ENCODE results near the gene CYRIA.
A peak's percentile ranks its signal among the peaks of the same experiment; 100 is the strongest.

The CYRIA gene

DNA sequence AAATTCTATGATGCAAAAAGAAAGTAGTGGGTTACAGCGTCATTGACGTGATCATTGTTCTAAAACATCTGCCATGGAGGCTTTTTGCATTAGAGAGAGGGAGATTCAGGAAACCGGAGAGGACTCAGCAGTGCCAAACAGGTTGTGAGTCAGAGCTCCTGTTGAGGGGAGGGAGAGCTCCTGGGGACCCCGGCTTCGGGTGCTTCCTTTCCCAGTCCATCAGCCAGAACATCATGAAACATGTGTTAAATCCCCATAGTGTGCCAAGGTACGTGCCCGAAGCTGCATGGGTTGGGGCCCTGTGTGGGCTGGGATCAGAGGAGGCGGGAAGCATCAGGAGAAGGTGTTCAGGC is 791 bp upstream of the CYRIA start:
- DNase-seq, result peak; percentile 59

DNA sequence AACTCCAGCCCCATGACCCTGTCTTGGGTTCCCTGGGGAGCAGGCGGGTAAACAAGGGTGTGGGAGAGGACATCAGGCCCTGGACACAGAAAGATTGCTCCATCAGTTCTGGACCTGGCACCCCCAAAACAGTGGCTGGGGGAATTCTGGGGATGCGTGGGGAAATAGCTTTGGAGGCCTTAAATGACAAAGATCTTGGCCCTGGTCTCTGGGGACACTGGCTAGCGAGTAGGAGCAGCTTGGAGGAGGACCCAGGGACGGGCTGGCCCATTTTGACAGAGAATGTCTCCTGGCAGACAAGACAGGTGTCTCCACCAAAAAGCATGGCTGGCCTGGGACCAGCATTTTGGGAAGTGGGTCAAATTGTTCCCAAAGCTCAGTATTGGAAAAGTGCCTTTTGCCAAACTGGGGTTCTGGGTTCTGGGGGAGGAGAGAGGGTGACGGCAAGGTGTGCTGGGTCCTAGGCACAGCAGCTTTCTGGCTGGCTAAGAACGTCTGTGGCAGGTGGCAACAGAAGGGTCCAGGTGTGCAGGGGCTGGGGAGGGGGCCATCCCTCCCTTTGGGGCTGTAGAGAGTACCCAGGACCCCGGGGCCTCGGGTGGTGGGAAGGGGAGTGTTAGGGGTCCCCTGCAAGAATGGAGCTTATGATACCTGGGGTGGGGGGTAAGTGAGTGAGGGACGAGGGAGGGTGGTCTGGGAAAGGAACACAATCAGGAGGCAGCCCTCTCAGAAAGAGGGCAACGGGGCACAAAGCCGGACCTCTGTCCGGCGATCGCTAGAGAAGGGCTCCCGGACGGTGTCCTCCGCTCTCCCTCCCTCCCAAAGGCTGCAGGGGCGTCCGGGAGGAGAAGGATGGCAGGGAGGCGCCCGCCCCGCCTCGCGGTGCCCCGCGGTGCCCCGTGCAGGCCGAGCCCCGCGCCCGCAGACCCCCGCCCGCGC is 556 bp downstream of the CYRIA start:
- peak; percentile 35 for DNase-seq

DNA sequence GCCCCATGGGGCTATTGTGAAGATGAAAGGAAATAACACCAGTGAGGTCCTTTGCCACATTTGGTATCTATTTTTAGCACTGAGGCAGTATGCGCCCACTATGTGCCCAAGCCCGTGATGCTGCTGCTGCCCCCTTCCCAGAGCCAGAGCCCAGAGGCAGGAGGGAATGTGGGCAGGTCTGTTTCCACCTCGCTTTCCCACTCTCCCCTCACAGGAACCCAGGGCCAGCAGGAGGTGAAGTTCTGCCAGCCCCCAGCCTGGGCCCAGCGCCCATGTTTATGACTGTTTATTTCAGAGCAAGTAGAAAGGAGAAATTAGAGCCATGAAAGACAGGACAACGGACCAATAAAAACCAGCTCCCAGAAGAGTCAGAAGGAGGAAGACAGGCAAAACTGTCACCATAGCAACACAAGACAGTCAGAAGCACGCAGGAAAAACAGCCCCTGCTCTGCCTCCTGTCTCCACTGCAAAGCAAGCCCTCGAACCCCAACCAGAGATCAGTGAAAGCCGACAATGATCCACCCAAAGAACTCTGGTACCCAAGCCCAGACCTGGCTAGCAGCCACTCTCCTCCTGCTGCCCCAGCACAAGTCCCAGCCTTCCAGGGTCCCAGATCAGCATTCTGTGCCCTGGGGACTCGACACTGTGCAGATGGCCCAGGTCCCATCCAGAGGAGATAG is 1.4 kb downstream of the CYRIA start:
- DNase-seq, result peak; percentile 86

DNA sequence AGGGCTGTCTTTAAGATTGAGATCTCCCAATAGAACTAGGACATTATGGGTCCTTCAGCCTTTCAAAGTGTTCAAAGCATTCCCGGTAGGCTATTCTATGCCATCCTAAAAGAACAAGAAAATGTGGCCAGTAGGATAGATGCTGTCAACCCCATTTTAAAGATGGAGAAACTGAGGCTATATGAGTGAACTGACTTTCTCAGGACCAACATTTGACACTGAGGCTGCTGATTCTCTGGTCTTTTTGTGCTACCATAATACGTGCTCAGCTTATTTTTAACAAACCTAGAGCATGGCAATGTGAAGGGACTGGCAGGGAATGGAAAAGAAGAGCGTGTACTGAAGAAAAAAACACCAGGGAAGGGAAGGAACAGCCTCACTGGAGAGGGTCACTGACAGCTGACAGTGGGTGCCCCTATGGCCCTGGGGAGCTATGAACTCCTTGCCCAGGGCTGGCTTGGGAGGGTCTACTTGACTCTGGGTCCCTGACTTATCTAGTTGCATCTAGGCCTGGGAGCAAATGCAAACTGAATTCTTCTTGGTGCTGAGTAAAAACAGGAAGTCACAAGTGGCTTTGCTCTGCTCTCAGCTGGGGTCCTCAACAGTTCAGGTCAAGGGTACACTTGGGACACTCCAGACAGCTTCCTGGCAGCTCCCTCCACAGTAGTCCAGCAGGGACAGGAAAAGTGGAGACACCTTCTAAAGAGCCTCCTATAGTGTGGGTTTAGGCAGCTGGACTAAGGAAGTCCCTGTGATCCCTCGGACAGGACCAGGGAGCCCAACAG is 2.3 kb downstream of the CYRIA start:
- DNase-seq, result no peak

DNA sequence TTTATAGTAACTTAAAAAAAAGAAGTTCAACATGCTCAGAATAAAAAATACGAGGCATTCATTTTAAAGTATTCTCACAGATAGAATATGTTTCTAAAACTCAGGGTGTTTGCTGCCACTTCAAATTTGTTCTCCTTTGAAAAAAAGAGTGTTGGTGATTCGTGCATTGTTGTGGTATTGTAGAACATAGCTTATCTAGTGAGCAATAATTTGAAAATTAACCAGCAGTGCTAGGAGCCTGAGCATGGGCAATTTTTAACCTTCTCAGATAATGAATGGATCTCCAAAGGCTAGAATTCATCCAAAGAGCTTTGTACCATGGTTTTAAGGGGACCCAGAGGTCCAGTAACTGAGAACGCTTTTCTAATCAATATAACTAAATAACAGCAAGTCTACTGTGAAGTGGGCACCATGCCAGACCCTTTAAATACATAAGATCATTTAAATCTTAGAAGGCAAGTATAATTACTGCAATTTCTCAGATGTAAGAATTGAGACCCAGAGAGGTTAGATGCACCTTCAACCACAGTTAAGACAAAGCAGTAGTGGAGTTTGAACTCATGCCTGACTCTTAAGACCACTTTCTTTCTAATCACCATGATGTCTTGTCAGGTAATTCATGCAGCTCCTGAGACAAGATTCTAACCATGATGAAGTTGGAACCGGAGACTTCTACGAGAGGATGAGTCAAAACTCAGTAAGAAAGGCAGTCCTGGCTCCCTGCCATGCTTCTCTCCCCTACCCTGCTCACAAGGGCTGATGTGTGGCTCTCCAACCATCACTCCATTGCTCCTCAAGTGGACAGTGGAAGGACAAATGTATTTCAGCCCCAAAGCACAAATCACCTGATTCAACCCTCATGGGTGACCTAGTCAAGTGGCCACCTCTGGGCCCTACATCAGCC is 3.4 kb downstream of the CYRIA start:
- peak; percentile 76 for DNase-seq

DNA sequence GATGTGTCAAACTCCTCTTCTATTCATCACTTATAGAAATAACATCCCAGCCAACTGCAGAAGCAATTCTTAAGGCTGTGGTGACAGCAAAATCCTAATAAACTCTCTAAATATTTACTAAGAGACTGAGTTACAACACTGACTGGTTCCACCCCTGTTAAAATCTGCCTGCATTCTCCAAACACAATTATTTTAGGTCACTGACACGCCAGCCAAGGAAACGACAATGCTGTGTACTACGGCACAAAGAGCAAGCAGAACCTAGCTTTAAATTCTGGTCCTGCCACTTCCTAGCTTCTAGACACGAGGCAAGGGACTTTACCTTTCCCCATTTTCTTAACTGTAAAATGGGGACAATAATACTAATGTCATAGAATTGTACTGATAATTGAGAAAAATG is 4.1 kb downstream of the CYRIA start:
- DNase-seq, result no peak

DNA sequence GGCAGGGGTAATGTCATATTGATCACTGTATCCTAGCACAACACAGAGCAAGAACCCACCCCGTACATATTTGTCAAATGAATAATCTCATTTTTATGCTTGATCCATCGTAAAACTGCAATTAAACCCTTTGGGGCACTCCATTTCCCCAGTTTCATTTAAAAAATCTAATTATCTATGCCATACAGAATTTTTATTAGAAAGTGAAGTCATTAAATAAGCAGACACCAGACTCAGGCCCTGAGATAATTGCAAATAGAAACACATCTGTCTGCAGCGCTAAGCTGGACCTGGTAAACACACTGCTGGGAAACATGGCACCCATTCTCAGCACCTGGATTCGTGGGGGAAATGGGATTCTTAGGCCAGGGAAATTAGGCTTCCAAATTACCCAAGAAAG is 5.1 kb downstream of the CYRIA start:
- DNase-seq, result no peak

DNA sequence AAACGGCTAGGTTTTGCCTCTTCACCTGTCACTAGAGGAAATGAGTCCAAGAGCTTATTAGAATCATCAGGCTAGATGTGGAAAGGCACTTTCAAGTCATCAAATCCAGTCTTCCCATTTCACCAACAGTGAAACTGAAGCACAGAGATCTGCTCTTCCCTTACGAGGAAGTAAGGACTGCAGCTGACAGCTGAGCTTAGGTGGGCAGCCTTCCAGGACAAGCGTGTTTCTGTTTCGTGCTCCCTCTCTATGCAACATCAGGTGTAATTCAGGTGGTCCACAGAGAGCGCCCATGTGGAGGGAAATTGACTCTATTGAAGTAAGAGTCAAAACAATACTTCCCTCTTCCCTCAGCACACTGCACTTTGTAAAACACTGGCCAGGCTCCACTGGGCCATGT is 5.5 kb downstream of the CYRIA start:
- peak; percentile 77 for DNase-seq

DNA sequence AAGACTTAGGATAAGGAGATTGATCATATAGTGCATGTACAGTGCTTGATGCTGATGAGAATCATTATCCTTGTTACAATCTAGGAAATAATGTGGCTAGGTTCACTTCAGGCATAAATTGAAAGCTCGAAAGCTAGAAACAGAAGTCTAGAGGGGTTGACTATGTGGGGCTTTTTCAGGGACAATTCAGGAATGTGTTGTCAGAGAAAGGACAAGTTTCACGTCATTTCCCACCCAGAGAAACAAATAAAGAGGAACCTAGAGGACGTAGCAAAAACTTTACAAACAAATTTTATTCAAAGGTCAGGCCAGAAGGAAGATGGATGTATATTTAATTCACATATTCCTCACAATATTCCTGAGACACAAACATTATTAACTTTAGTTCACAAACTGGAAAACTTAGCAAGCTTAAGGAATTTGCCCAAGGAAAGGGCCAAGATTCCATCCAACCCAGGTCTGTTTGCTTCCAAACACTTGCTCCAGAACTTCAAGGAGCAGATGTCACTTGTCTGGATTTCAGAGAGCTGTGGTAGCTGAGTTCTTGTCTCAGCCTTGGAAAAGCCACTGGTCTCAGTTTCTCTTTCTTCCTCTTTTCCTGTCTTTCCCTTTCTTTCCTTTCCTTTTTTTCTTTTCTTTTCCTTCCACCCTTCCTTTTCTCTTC is 7.4 kb downstream of the CYRIA start:
- peak; percentile 95 for DNase-seq

DNA sequence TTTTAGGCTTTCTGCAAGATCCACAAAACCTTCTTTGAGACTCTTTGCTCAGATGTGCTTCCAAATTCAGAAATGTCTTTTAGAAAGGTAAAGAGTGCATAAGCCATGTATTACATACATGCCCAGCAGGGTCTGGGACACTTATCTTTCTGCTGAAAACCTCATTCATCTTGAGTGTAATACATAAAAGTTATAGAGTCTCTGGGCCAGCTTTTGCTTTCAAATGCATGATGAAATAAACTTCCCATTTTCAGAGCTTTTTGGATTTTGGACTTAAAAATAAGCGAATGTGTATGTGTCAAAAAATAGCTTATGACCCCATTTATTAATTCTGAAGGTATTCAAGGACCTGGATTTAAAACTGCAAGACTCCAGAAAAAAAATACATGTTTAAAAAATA is 8.0 kb downstream of the CYRIA start:
- DNase-seq, result peak; percentile 67

DNA sequence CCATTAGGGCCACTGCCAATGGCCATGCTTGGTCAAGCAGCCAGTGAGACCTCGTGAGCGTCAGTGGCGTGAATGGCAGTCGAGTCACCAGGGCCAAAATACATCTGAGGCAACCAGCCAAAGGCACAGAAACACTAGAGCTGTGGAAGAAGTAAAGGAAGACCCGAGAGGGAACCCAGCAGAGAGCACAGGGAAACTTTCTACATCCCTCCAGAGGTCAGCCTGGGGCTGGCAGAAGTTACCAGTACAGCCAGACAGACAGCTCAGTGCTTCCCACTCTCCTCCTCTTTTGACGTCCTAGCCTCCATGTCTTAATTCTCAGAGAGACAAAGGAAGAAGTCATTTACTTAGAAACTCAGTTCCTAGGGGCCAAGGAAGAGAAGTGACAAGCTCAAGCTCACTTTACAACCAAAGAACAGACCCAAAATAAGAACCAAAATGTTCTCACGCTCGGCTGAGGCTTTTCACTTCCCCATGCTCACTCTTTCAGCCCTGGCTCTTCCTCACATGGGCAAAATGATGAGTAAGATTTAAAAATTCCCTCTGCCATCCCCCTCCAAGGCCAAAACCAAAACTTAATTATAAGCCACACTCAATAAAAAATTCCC is 8.7 kb downstream of the CYRIA start:
- DNase-seq, result peak; percentile 96

DNA sequence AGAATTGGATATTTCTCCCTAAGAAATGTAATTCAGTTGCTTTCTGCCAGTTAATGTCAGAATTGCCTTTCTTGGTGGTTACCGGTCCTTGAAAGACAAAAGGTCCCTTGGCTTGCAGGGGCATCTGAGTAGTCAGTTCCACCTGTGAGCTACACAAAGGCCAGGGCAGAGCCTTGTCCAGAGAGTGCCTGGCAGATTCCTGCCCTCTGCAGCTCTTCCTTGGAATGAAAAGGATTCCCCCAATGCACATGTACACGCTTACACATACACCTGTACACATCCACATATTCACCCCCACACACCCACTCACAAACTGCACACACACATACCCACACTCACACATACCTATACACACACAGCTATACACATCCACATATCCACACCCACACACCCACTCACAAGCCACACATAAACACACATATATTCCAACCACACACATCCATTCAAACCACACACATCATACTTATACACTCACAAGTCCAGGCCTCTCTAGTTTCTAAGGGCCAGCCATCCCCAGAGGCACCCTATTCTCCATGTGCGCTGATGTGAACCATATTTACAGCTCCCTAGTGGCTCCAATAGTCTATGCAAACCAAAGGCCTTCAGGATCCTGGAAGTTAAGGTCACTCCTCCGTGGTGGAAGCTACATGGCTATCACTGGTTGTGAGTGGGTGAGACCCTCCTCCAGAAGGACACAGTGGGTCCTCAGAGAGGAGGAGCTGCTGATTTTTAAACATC is 9.6 kb downstream of the CYRIA start:
- peak; percentile 9 for DNase-seq

DNA sequence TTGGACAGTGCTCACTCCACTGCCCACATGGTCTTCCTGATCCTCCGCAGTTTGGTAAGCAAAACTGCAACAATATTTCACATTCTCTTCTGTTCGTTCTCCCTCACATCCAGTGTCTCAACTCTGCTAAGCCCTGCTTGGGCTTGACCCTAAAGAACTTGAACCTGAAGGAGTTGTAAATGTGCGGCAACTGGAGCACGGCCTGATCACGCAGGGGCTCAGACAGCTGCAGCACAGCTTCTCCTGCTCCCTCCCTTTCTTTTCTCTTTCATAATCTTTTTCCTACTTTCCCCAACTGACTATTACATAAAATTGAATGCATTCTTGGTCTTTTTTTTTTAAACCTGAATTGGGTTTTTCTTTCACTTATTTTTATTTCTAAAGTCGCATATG is 10.2 kb downstream of the CYRIA start:
- DNase-seq, result no peak

DNA sequence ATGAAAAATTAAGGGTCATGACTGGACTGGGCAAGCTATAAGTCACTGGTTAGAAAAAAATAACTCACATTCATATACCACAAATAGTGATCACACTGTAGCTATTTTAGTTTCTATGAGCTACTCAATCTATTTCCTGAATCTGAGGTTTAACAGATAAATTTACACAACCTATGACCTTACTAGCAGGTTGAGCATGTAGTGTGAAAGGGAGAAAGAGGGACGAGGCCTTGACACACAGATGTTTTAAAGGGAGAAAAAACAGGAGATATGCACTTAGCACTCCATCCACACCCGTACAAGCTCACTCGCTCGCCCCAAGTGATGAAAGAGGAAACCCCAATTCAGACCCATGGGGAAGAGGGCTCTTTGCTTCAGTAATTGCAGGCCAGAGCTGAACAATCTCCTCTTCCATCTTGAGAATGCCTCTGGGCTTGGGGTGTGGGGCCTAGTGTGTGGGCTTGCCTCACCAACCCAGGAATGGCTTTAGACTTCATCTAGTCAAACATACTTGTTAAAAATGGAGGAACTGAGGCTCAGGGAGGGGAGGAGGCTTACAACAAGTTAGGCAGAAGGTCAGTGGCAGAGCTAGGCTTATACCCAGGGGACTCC is 10.7 kb downstream of the CYRIA start:
- peak; percentile 68 for DNase-seq

DNA sequence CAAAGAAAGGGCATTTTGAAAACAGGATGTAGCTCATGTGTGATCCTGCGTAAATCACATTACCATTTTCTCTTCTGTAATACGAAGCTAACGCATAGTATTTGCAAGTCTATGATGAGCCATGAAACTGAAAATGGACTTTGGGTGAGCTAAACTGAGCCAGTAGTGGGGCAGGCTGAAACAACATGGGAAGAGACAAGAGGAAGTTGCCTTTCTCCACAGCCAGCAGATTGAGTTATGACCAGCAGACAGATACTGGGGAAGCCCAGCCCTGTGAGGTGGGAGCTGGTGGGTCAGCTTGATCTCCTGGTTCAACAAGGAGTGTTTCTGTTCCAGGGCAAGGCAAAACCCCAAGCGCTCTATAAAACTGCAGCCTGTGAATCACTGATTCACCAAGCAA is 11.8 kb downstream of the CYRIA start:
- peak; percentile 97 for DNase-seq

DNA sequence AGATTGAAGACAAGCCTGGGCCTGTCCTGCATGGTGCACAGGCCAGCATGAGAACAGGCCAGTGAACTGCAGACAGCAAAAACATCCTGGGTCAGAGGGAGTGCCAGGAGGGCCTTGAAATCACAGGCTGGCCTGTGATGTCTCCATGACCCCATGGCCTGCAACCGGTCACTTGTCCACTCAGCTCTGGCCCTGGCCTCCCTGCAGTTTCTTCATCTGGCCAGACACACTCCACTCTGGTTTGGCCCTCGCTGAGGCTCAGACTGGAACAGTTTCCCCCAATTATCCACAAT is 12.6 kb downstream of the CYRIA start:
- no peak for DNase-seq

DNA sequence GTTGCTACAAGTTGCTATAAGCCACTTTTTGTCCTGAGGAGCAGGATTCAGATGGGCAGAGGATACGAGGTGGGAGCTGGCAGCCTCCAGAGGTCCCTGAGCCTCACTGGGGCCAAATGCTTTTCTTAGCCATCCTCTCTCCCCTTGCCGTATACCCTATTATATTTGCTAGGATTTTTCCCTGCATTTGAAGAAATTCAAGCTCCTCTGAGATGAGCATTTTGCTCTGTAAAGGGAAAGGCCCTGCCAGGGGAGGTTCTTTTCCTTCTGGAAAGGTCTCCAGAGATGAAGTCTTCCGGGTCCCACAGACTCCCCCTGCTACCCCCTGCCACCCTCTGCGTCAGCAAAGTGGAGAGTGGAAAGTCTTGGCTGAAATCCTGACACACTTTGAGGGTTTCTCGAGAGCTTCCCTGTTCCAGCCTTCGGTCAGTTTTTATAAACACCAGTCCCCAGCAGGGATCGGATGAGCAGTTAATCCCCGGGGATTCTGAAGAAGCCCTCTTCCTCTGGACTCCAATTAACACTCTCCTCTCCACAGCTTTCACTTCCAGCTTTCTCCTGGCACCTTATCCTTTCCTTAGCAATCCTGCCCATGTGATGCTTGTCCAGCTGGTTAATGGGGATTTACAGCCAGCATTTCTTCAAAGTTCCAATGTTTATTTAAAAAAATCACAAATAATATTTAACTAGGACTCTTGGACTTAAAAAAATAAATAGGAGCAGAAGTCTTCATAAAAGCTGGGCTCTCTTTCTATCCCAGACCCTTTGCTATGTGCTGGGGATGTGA is 13.1 kb downstream of the CYRIA start:
- DNase-seq, result no peak

DNA sequence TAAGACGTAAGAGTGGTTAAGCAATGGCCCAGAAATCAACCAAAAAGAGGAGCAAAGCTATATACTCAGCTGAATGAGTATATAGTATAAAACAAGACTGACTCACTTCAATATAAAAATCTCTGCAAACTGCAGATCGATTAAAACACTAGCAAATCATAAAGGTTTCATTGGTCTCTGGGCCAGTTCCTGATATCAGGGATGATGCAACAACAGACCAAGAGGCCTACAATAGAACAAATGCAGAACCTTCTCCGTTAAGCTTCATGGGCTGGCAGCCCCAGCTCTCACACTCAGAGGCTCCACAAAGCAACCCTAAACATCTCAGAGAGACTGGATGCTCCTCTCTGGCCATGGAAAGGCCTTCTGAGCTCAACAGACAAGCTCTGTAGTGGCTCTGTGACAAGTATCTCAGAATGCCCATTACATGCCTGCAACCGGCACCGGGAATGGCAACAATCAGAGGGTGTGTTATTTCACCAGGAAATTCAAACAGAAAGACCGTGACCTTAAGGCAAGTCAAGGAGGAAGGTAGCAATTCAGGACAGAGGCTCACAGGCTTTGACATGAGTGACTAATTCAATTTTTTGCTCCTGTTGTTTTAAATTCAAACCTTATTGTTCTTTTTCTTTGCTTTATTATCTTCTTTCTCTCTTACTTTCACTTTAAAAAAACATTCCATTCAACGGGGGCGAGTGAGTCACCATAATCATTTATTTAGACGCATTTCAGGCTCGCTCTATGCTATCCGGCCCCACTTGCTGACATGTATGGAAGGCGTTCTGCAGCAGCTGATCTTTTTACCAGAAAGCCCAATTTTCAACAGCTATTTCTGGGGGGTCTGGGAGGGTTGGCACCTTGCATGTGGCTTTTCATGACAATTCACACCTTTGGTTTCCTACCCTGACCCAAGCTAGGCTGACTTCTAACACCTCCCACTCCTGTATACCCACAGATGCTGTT is 15.1 kb downstream of the CYRIA start:
- peak; percentile 67 for DNase-seq

Data from suppressor macrophage treated with lipopolysaccharide for 4 hours (primary cell).